HG02678 (cell line): Measurements from ENCODE around the gene ACTN1.

ENCODE experiments used
- ATAC-seq: cut with Tn5 transposase; IDR thresholded peaks from one replicate; pipeline ENCODE4 v1.9.1; 2021; ENCODE audit warnings: mild to moderate bottlenecking, moderate library complexity; ENCODE audit not compliant: unreplicated experiment

Gene ACTN1

DNA sequence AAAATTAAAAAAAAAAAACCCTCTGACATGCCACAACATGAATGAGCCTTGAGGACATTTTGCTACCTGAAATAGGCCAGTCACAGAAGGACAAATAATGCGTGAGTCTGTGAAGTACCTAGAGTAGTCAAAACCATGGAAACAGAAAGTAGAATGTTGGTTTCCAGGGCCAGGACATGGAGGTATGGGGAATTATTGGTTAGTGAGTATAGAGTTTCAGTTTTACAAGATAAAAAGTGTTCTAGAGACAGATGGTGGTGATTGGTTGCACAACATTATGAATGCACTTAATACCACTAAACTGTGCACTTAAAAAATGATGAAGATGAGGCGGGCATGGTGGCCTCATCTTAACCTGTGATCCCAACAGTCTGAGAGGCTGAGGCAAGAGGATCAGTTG lies 138.6 kb downstream of the ACTN1 start:
- ATAC-seq, result no peak

DNA sequence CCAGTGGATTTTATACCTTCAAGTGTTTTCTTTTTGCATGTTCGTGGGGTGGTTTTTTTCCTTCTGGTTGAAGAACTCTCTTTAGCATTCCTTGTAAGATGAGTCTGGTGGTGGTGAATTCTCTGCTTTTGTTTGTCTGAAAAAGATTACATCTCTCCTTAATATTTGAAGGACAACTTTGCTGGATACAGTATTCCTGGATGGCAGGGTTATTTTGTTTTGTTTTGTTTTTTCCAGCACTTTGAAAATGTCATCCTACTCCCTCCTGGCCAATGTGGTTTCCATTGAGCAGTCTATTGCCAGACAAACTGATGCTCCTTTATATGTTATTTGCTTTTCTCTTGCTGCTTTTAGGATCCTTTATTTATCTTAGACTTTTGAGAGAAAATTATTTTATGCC lies 143.0 kb downstream of the ACTN1 start:
- no peak for ATAC-seq

DNA sequence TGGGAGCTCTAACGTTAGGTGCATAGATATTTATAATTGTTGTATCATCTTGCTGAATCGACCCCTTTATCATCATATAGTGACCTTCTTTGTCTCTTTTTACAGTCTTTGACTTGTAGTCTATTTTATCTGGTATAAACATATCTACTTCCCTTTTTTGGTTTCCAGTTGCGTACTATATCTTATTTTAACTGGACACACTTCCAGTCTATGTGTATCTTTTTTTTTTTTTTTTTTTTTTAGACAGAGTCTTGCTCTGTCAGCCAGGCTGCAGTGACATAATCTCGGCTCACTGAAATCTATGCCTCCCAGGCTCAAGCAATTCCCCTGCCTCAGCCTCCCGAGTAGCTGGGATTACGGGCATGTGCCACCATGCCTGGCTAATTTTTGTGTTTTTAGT lies 144.3 kb downstream of the ACTN1 start:
- no peak for ATAC-seq

DNA sequence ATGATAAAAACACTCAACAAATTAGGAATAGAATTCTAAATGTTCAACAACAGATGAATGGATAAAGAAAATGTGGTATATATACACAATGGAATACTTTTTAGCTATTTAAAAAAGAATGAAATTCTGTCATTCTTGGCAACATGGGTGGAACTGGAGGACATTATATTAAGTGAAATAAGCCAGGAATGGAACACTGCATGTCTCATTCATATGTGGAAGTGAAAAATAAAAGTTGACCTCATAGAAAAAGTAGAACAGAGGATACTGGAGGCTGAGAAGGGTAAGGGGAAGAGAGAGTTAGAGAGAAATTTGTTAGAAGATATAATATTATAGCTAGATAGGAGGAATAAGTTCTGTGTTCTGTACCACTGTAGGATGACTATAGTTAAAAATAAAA lies 150.4 kb downstream of the ACTN1 start:
- no peak for ATAC-seq

DNA sequence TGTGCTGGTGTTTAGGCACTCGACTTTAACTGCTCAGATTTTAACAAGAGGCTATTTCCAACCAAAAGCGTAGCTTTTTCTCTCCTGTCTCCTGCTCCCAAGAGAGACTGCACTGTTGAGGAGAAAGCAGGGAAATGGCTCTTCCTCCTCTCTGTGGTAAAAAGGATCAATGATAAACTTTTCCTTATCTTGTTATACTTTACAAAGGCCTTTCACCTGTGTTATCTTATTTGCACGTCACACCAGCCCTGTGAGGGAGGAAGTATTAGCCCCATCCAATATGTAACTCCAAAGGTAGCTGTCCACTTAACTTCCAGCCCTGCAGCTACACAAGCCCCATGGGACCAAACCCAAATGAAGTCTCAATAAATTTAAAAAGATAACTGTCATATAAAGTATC lies 153.4 kb downstream of the ACTN1 start:
- ATAC-seq, result no peak

DNA sequence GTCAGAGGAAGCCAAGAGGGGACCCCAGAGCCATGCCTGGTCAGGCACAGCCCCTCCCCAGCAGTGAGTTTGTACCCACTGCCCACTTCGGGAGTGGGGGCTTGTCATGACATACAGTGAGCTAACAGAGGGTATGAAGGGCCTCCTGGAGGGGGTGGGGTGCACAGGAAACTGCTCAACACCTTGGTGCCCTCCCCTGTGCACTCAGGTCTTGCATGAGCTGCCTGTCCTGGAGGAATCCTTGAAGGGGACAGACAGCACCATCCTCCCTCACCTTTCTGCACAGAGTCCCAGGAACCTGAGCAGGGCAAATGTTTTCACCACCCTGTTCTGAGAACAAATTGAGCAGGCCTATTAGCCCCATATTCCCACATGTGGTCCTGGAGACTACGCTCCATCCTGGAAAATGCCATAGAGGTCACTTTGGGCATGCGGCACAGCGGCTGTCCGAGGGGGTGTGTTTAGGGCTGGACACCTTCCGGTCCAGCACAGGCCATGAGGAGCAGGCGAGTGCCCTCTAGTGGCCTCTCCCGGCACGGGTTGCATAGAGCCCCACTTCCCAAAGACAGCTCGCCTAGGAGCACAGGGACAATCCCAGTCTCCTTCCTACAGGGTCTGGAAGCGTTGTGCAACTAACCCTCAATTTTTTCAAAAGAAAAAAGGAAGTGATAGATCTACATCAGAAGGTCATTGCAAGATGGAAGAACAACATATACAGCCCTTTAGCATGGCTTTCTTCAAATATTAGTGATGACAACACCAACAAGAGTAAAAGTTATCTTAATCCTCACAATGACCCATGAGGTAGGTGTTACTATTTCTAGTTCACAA lies 154.4 kb downstream of the ACTN1 start:
- no peak for ATAC-seq

DNA sequence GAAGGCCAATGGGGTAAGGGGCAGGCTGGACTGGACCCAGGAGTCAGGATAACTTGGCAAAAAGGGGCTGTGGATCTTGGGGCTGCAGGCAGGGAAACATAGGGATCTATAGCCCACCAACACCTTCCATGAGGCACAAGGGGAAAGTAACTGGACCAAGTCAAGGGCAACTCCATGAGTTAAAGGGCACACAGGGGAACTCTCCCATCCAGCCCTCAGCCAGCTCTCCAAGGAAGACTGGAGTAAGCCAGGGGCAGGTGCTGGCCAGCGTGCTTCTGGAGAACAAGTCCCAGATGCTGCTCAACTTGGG lies 154.9 kb downstream of the ACTN1 start:
- no peak for ATAC-seq
